ENCODE results near the gene ME1. TPM values are rescaled to one million over a fixed set of nuclear protein-coding genes. Genes with fewer than 3 reads are reported as not detected.

The ME1 gene
- total and polyA plus RNA-seq, 9 of the 15 experiments (the other 6 are each of a cell fraction or from before 2014, with no cell fraction given): 3.2 to 10.4 (median 5.5) TPM

GRCh38 chr6:83417880-83418663 is 12.8 kb downstream of the ME1 start:
- 0 out of 2 replicates have a peak overlapping the region, but pooled peaks have one; percentile 26 for H2AFZ ChIP-seq (ENCODE audit: low read depth, low read length)
- intact Hi-C loops (cut with micrococcal nuclease) (loop anchor here (1.0 to 10.0 kb wide), 3 partner anchors 93 to 353 kb away; partner anchors contain the start of genes DOP1A and UBE3D), in situ Hi-C loops (cut with MboI) (loop anchor here (5.0 kb wide), 1 partner anchor 99 kb away; no protein-coding TSS in a partner anchor)
- peaks cover 6% of the 10 kb centered on the region; the same call in 1 of the 3 replicates for H3K36me3 ChIP-seq (ENCODE audit: control insufficient read depth, insufficient read depth, low read length)
- no peaks in the 10 kb centered on the region for H3K27me3 ChIP-seq (ENCODE audit: control insufficient read depth in 2 of 2, insufficient read depth in 2 of 2, low read length in 2 of 2)
- H3K4me1 ChIP-seq (replicated peaks in 1 of 2; ENCODE audit: control insufficient read depth in 2 of 2, insufficient read depth in 2 of 2, low read length in 2 of 2): peaks cover 0 to 4% of the 10 kb centered on the region in 2 experiments; a peak in 1 of 5 replicates
- ATAC-seq: peak; percentile 93
- CTCF ChIA-PET (ENCODE audit: low intra/inter-chr PET ratio): interaction anchor here (0.9 to 2.5 kb wide), 3 partner anchors 89 to 97 kb away, joined by 3 to 21 read pairs (median 12); partner anchors contain the start of gene PRSS35
- H4K20me1 ChIP-seq (replicated peaks; ENCODE audit: control insufficient read depth, insufficient read depth, low read length): 0 out of 2 replicates have a peak, but pooled peaks cover 6% of the 10 kb centered on the region
- H3K9me1 ChIP-seq (ENCODE audit: control insufficient read depth, insufficient read depth, low read length): no peaks in the 10 kb centered on the region
- BruUV-seq (replicated peaks): no TSS peak
- 37% methylated on average over 3 of the region's 3 CpGs for WGBS (ENCODE audit: insufficient coverage, low coverage, missing lambda C conversion rate)
- H3K4me3 ChIP-seq: no peak overlapping the region
- FAIRE-seq: peak; percentile 93
- H3K9ac ChIP-seq (ENCODE audit: insufficient read depth in 1 of 2, low read depth in 2 of 2, low read length in 2 of 2): no peak overlapping the region
- H3K9me3 ChIP-seq (replicated peaks; ENCODE audit: control insufficient read depth, insufficient read depth, low read depth, low read length): no peaks in the 10 kb centered on the region
- no peak overlapping the region; the same call in 1 of the 2 replicates for H3K4me2 ChIP-seq (ENCODE audit: insufficient read depth, low read length)
- DNase-seq (ENCODE audit: extremely low read depth in 1 of 4, low spot score in 3 of 4): peak; percentile 18 to 67 (median 32)
- POLR2A ChIA-PET: interaction anchor here (1.4 kb wide), 1 partner anchor 14 kb away, joined by 3 read pairs; no protein-coding TSS in a partner anchor
- no peak overlapping the region for H3K27ac ChIP-seq (ENCODE audit: extremely low read depth, low read depth, low read length)
- no peaks in the 10 kb centered on the region; the same call in 1 of the 3 replicates for H3K79me2 ChIP-seq (ENCODE audit: control insufficient read depth, insufficient read depth, low read length)
- TF ChIP-seq TBL1XR1 (IDR thresholded peaks at IDR 0.05; ENCODE audit: low read length in 2 of 2): no peak
- TF ChIP-seq ARID2 (IDR thresholded peaks at IDR 0.05): peak; percentile 67
- no peak for TF ChIP-seq ZNF175 (CRISPR knock-in tag; IDR thresholded peaks at IDR 0.05; ENCODE audit: low read depth)
- TF ChIP-seq, protein P1, sequence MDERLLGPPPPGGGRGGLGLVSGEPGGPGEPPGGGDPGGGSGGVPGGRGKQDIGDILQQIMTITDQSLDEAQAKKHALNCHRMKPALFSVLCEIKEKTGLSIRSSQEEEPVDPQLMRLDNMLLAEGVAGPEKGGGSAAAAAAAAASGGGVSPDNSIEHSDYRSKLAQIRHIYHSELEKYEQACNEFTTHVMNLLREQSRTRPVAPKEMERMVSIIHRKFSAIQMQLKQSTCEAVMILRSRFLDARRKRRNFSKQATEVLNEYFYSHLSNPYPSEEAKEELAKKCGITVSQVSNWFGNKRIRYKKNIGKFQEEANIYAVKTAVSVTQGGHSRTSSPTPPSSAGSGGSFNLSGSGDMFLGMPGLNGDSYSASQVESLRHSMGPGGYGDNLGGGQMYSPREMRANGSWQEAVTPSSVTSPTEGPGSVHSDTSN (CRISPR knock-in tag; IDR thresholded peaks at IDR 0.05; ENCODE audit: low read depth): no peak
- TF ChIP-seq, protein P1 (tag; conservative IDR thresholded peaks at IDR 0.05; ENCODE audit: low read depth): peak; percentile 28; the same call in 1 of the 2 replicates
- peak; percentile 78 for TF ChIP-seq SMC3 (conservative IDR thresholded peaks at IDR 0.05; ENCODE audit: insufficient read depth, low read depth, low read length)
- TF ChIP-seq SIRT6 (IDR thresholded peaks at IDR 0.05; ENCODE audit: low read depth, low read length): no peak
- TF ChIP-seq, protein P2, sequence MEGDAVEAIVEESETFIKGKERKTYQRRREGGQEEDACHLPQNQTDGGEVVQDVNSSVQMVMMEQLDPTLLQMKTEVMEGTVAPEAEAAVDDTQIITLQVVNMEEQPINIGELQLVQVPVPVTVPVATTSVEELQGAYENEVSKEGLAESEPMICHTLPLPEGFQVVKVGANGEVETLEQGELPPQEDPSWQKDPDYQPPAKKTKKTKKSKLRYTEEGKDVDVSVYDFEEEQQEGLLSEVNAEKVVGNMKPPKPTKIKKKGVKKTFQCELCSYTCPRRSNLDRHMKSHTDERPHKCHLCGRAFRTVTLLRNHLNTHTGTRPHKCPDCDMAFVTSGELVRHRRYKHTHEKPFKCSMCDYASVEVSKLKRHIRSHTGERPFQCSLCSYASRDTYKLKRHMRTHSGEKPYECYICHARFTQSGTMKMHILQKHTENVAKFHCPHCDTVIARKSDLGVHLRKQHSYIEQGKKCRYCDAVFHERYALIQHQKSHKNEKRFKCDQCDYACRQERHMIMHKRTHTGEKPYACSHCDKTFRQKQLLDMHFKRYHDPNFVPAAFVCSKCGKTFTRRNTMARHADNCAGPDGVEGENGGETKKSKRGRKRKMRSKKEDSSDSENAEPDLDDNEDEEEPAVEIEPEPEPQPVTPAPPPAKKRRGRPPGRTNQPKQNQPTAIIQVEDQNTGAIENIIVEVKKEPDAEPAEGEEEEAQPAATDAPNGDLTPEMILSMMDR (IDR thresholded peaks at IDR 0.05 in 2 of 3, conservative IDR thresholded peaks at IDR 0.05 in 1 of 3; ENCODE audit: insufficient read depth in 2 of 3, low read depth in 1 of 3, low read length in 3 of 3): peak; percentile 55 to 80 (median 55); a peak in 4 of 6 replicates
- TF ChIP-seq TEAD4 (IDR thresholded peaks at IDR 0.05; ENCODE audit: low read length): no peak
- TF ChIP-seq TEAD4 (CRISPR knock-in tag; IDR thresholded peaks at IDR 0.05; ENCODE audit: borderline replicate concordance): no peak
- no peak for TF ChIP-seq ZNF518B (CRISPR knock-in tag; IDR thresholded peaks at IDR 0.05)

All from K562 (cell line).